Upper lobe of left lung (tissue), 6 donors: ENCODE measurements around the gene AURKAIP1. TPM values are rescaled to one million over a fixed set of nuclear protein-coding genes. Genes with fewer than 3 reads are reported as not detected.

Experiments
- ATAC-seq, 2 donors: fragments of 200-7000 bp; cut with Tn5 transposase; one replicate each; pipeline ENCODE4 v1.9.1; 2022; ENCODE audit warnings: mild to moderate bottlenecking in 2 of 2, moderate library complexity in 2 of 2; ENCODE audit not compliant: low FRiP score in 2 of 2
- DNase-seq, 2 donors: peaks; one replicate each; pipeline ENCODE4 v3.0.0-alpha.2; 2019 to 2020
- H3K27ac ChIP-seq, 4 donors: fragments of 200-600 bp; sonication (generic); one replicate each; pipeline ENCODE4 v1.5.1; 2016 to 2019
- H3K27me3 ChIP-seq, 4 donors: fragments of 200-600 bp; sonication (generic); one replicate each; pipeline ENCODE4 v1.5.1; 2017 to 2019
- H3K36me3 ChIP-seq, 4 donors: fragments of 200-600 bp; sonication (generic); one replicate each; pipeline ENCODE4 v1.5.1; 2016 to 2019
- H3K4me1 ChIP-seq, 4 donors: fragments of 200-600 bp; sonication (generic); one replicate each; pipeline ENCODE4 v1.5.1; 2018 to 2019
- H3K4me3 ChIP-seq, 4 donors: fragments of 200-600 bp; sonication (generic); one replicate each; pipeline ENCODE4 v1.5.1; 2017 to 2019; ENCODE audit warnings: mild to moderate bottlenecking in 2 of 4, moderate library complexity in 1 of 4
- H3K9me3 ChIP-seq, 4 donors: fragments of 200-600 bp; sonication (generic); one replicate each; pipeline ENCODE4 v1.5.1; 2018 to 2019
- EP300 ChIP-seq, 4 donors: sonication (generic); formaldehyde crosslinking; IDR thresholded peaks; one replicate each; pipeline ENCODE4 v1.5.1; 2017; ENCODE audit warnings: antibody characterized with exemption in 4 of 4, control low read depth in 2 of 4
- POLR2A ChIP-seq, 4 donors: fragments of 450-650 bp; IDR thresholded peaks; one replicate each; pipeline ENCODE4 v1.5.1; 2016 to 2017; ENCODE audit warnings: antibody characterized with exemption in 4 of 4, mild to moderate bottlenecking in 2 of 4
- POLR2AphosphoS5 ChIP-seq, 2 donors: sonication (generic); formaldehyde crosslinking; IDR thresholded peaks; one replicate each; pipeline ENCODE4 v1.5.1; 2017; ENCODE audit warnings: antibody characterized with exemption in 2 of 2
- WGBS, 2 donors: methylation state at CpG; one replicate each; pipeline ENCODE4 v1.1.5; 2017 to 2018; 5-methylcytosine and 5-hydroxymethylcytosine counted together
- total RNA-seq, 6 donors: library from RNA; depleted of rRNA in 4 of 6; stranded (reverse); fragments of >200 nt in 4 of 6; gene quantifications; one replicate each; pipeline versions ENCODE4 v1.1.0 to v1.2.1, GENCODE V29; 2016 to 2021
- TF ChIP-seq, protein P1 (sequence below), 6 experiments: fragments of 450-650 bp in 4 of 6; fragments of 200-600 bp in 2 of 6; sonication (generic) in 2 of 6; IDR thresholded peaks; one replicate each; pipeline ENCODE4 v1.5.1; 2016 to 2019; ENCODE audit warnings: antibody characterized with exemption in 6 of 6
- donor health status: DM: no; HTN: no; CAD: no; lungs with moderate emphysema.
- donor health status: DM: no; HTN: yes; CAD: no; lungs with severe emphysema.

The AURKAIP1 gene
- total RNA-seq, 6 donors from 2014 or later, result 76.0 to 149 (median 119) TPM

DNA sequence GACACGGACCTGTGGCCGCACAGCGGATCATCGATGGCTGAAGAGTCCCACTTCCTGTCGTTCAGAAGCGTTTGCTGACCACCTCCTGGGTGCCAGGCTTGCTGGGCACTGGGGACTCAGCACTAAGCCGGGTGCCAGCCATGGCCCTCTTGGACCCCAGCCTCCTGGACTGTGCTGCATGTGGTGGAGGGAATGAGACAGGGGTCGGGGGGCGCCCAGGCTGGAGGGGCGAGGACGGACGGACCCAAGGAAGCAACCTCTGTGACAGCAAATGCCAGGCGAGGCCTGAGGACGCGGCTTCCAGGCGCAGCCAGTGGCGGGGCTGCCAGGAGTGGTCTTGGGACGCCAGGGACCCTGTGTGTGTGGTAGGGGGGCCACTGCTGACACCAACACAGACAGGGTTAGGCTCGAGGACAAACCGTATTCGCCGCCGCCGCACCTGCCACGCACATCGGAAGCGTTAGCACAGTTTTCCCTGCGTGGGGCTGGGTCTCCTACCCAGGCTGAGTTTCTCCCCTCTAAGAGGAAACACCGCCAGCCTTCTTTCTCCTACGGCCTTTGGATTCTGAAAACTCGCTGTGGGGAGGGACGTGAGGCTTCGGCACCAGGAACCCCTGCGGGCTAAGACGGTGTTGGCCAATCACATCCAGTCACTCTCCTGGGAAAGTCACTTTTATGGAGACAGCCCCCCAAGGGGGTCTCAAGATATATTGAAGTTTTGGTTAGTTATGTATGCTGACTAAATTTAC, 13.6 kb downstream of the AURKAIP1 start:
- H3K9me3 ChIP-seq, result no peaks in the 10 kb centered on the region
- TF ChIP-seq POLR2A (IDR thresholded peaks at IDR 0.05), result no peak
- TF ChIP-seq, protein P1, sequence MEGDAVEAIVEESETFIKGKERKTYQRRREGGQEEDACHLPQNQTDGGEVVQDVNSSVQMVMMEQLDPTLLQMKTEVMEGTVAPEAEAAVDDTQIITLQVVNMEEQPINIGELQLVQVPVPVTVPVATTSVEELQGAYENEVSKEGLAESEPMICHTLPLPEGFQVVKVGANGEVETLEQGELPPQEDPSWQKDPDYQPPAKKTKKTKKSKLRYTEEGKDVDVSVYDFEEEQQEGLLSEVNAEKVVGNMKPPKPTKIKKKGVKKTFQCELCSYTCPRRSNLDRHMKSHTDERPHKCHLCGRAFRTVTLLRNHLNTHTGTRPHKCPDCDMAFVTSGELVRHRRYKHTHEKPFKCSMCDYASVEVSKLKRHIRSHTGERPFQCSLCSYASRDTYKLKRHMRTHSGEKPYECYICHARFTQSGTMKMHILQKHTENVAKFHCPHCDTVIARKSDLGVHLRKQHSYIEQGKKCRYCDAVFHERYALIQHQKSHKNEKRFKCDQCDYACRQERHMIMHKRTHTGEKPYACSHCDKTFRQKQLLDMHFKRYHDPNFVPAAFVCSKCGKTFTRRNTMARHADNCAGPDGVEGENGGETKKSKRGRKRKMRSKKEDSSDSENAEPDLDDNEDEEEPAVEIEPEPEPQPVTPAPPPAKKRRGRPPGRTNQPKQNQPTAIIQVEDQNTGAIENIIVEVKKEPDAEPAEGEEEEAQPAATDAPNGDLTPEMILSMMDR (IDR thresholded peaks at IDR 0.05), result no peak
- H3K36me3 ChIP-seq, result no peaks in the 10 kb centered on the region
- no peak for ATAC-seq
- peaks cover 0 to 20% (median 4%) of the 10 kb centered on the region in 4 donors for H3K27me3 ChIP-seq
- peaks cover 13 to 36% (median 27%) of the 10 kb centered on the region in 4 donors for H3K4me1 ChIP-seq
- peak in 1 of 2 donors; percentile 78 for DNase-seq
- H3K4me3 ChIP-seq, result no peak overlapping the region
- H3K27ac ChIP-seq, result peak overlapping the region; percentile 57 to 69 (median 60)
- 70 to 75% methylated on average over 21 to 34 of the region's 35 CpGs for WGBS, 2 donors

DNA sequence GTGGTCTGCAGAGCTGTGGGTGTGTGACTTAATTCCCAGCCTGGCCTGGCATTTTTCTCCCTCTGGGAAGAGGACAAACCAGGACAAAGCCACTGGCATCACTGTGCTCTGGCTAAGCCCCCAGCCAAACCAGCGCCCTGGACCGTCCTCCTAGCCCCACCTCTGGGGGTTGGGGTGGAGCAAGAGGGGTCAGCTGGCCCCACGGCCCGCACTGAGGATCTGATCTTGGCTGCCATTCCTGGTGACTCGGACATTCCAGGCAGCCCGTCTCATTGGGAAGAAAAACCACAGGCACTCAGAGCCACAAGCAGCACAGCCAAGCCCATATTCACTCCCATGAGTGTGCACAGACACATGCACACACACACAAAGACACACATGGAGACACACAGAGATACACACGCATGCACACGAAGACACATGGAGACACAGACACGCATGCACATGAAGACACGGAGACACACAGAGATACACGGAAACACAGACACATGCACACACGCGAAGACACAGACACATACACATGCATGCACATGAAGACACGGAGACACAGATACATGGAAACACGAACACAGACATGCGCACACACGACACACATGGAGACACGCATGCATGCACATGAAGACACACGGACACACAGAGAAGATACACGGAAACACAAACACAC, 14.4 kb downstream of the AURKAIP1 start:
- peaks cover 14 to 43% (median 35%) of the 10 kb centered on the region in 4 donors for H3K4me1 ChIP-seq
- TF ChIP-seq POLR2AphosphoS5 (IDR thresholded peaks at IDR 0.05) (peak in 1 of 2 donors; percentile 49), EP300 (IDR thresholded peaks at IDR 0.05) (no peak), POLR2A (IDR thresholded peaks at IDR 0.05) (no peak)
- TF ChIP-seq, protein P1 (IDR thresholded peaks at IDR 0.05), result no peak
- no peak overlapping the region for H3K4me3 ChIP-seq
- H3K27me3 ChIP-seq, result peaks cover 0 to 27% (median 4%) of the 10 kb centered on the region in 4 donors
- peak overlapping the region; percentile 76 to 85 (median 83) for H3K27ac ChIP-seq
- ATAC-seq (peak; percentile 63 to 84), DNase-seq (peak in 1 of 2 donors; percentile 71)
- H3K36me3 ChIP-seq, result no peaks in the 10 kb centered on the region
- WGBS, 2 donors, result 69 to 92% methylated on average over 13 to 19 of the region's 20 CpGs
- no peaks in the 10 kb centered on the region for H3K9me3 ChIP-seq

DNA sequence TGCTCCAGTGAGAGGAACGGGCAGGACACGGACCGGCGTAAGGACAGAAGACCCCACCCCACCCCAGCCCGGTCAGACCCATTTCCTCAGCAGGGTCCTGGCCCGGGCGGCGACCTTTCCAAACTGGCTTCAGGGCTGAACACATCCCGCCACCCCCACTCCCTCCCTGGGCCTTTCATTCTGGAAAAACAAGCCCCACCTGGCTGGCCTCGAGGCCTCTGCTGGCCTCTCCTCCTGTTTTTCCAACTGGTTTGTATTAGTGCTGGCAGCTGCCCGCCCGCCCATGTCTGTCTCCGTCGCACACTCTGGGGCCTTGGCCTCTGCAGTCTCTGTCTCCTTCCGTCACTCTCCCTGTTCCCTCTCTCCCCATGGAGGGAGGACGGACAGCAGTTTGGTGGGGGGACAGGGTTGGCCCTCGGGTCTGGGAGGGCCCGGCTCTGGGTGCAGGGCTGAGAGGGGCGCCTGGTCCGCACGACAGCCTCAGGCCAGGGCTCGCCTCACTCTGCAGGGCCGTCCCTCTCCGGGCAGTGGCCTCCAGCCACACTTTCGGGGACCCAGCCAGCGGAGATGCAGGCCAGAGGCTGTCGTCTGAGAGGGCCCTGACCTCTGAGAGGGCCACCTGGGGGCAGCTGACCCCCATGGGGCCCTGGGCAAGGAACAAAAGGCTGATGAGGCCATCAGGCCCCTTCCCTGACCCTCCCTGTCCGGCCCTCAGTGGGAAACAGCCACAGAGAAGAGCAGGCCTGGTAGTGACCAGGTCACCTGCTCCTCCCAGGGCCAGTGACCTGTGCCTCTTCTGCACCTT, 15.1 kb downstream of the AURKAIP1 start:
- 45 to 63% methylated on average over 16 to 27 of the region's 28 CpGs for WGBS, 2 donors

DNA sequence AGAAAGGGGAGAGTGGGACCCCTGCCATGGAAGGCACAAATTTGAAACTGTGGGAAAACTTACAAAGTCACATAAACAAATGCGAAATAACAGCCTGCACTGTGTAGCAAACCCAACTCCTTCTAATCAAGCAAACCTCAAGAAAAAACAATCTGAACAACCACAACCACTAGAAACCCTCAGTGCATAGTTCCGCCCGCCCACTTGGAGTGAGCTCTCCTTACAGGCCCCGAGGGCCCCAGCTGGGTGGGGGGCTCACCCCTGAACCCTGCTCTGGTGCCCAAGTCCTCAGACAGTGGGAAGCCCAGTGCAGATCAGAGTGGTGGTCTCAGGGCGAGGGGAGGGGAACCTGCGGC, 15.7 kb downstream of the AURKAIP1 start:
- ATAC-seq (peak in 1 of 2 donors; percentile 46), DNase-seq (no peak)
- TF ChIP-seq, protein P1 (IDR thresholded peaks at IDR 0.05), result no peak
- TF ChIP-seq EP300 (IDR thresholded peaks at IDR 0.05), result no peak
- no peak for TF ChIP-seq POLR2AphosphoS5 (IDR thresholded peaks at IDR 0.05)
- no peak for TF ChIP-seq POLR2A (IDR thresholded peaks at IDR 0.05)
- no peak overlapping the region for H3K4me3 ChIP-seq
- H3K27ac ChIP-seq, result peak overlapping the region; percentile 76 to 85 (median 83)
- 56 to 68% methylated on average over 6 of the region's 6 CpGs for WGBS, 2 donors
- peaks cover 0 to 6% (median 0%) of the 10 kb centered on the region in 4 donors for H3K36me3 ChIP-seq
- peaks cover 26 to 56% (median 46%) of the 10 kb centered on the region in 4 donors for H3K4me1 ChIP-seq
- H3K27me3 ChIP-seq, result peaks cover 2 to 39% (median 16%) of the 10 kb centered on the region in 4 donors
- H3K9me3 ChIP-seq, result no peaks in the 10 kb centered on the region

More for the DNA sequence above, 15.1 kb downstream of the AURKAIP1 start:
- peak in 1 of 2 donors; percentile 66 for ATAC-seq
- H3K4me3 ChIP-seq, result no peak overlapping the region
- no peak for TF ChIP-seq POLR2AphosphoS5 (IDR thresholded peaks at IDR 0.05)
- TF ChIP-seq EP300 (IDR thresholded peaks at IDR 0.05), result no peak
- TF ChIP-seq, protein P1 (IDR thresholded peaks at IDR 0.05), result no peak
- TF ChIP-seq POLR2A (IDR thresholded peaks at IDR 0.05), result no peak
- peak overlapping the region; percentile 76 to 85 (median 83) for H3K27ac ChIP-seq
- H3K27me3 ChIP-seq, result peaks cover 0 to 35% (median 11%) of the 10 kb centered on the region in 4 donors
- peaks cover 0 to under 1% (median 0%) of the 10 kb centered on the region in 4 donors for H3K36me3 ChIP-seq
- peaks cover 22 to 50% (median 41%) of the 10 kb centered on the region in 4 donors for H3K4me1 ChIP-seq
- no peaks in the 10 kb centered on the region for H3K9me3 ChIP-seq
- peak in 1 of 2 donors; percentile 76 for DNase-seq
